ENCODE results near the gene SYT2. TPM values are rescaled to one million over a fixed set of nuclear protein-coding genes. Genes with fewer than 3 reads are reported as not detected.

The SYT2 gene
- total and polyA plus RNA-seq, 2 experiments from 2014 or later = 0.03 to 0.68 TPM

DNA sequence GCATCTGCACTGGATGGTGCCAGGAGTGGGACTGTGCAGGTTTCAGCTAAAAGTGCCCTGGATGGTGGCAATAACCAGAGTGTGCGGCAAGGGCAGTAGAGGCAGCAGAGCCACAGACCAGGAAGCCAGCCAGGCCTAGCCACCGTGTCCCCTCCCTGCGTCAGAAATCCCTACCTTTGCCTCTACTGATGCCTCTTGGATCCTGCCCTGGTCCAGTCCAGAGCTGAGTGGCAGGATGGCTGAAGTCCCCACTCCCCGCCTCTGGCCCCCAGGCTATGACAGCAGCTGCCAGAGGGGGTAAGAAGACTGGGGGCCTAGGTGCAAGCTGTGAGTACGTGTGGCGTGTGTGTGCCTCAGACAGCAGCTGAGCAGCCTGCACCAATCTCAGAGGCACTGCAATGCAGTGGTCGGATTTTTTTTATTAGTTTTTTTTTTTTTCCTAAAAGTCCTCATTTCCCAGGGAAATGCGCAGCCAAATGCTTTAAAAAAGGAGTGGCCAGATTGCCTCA, 51.9 kb downstream of the SYT2 start:
- Histone ChIP-seq H3K27ac (no peak overlapping the region), H3K9me3 (ENCODE audit: low read depth) (no peaks in the 10 kb centered on the region), H3K4me1 (ENCODE audit: low read depth) (no peaks in the 10 kb centered on the region), H3K27me3 (peaks cover 19% of the 10 kb centered on the region), H3K4me3 (no peak overlapping the region), H3K36me3 (no peaks in the 10 kb centered on the region)
- TF ChIP-seq, protein P1, sequence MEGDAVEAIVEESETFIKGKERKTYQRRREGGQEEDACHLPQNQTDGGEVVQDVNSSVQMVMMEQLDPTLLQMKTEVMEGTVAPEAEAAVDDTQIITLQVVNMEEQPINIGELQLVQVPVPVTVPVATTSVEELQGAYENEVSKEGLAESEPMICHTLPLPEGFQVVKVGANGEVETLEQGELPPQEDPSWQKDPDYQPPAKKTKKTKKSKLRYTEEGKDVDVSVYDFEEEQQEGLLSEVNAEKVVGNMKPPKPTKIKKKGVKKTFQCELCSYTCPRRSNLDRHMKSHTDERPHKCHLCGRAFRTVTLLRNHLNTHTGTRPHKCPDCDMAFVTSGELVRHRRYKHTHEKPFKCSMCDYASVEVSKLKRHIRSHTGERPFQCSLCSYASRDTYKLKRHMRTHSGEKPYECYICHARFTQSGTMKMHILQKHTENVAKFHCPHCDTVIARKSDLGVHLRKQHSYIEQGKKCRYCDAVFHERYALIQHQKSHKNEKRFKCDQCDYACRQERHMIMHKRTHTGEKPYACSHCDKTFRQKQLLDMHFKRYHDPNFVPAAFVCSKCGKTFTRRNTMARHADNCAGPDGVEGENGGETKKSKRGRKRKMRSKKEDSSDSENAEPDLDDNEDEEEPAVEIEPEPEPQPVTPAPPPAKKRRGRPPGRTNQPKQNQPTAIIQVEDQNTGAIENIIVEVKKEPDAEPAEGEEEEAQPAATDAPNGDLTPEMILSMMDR (IDR thresholded peaks at IDR 0.05; ENCODE audit: low read depth, low read length) = no peak
- no peak for DNase-seq (ENCODE audit: low read depth in 1 of 2, low spot score in 1 of 2)

DNA sequence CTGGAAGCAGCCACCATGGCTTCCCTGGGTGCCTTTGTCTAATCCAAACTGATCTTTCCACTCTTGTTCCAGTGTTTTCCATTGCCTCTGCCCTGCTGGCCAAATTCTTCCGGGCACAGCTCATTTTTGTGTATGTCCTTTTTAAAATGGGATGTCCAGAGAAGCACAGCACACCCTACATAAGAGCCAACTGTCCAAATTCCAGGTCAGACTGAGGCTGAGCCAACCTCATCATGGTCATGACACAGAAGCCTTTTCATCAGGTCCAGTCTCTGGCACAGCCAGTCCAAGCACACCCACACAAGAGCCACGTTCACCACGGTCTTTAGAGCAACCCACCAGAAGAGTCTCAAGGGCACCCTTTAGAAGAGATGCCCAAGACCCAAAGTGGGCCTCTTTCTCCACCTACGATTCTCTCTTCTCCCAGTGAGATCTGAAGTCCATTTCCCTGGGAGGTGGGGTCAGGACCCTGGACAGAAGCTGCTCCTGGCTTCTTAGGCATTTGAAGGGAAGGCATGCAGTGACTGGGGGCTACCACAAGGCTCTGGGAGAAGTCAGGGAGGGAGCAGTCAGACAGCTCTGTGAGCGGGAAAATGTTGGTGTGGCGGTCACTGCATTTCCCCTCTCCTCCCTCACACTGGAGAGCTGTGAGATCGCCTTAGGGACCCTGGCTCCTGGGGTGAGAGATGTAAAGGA, 53.2 kb downstream of the SYT2 start:
- no peaks in the 10 kb centered on the region for H3K36me3 ChIP-seq
- TF ChIP-seq, protein P1 (IDR thresholded peaks at IDR 0.05; ENCODE audit: low read depth, low read length) = peak; percentile 38
- DNase-seq (ENCODE audit: low read depth in 1 of 2, low spot score in 1 of 2) = peak; percentile 58 to 83

GRCh38 chr1:202656057-202656456, 54.2 kb downstream of the SYT2 start:
- no peak overlapping the region for H3K27ac ChIP-seq
- peaks cover 10% of the 10 kb centered on the region for H3K27me3 ChIP-seq
- no peaks in the 10 kb centered on the region for H3K9me3 ChIP-seq (ENCODE audit: low read depth)
- H3K36me3 ChIP-seq = no peaks in the 10 kb centered on the region
- no peak overlapping the region for H3K4me3 ChIP-seq
- TF ChIP-seq, protein P1 (IDR thresholded peaks at IDR 0.05; ENCODE audit: low read depth, low read length) = peak; percentile 30
- DNase-seq (ENCODE audit: low read depth in 1 of 2, low spot score in 1 of 2) = peak; percentile 34 to 58
- H3K4me1 ChIP-seq (ENCODE audit: low read depth) = no peaks in the 10 kb centered on the region

More for the DNA sequence above, 53.2 kb downstream of the SYT2 start:
- Histone ChIP-seq H3K27ac (no peak overlapping the region), H3K9me3 (ENCODE audit: low read depth) (no peaks in the 10 kb centered on the region), H3K4me3 (no peak overlapping the region), H3K27me3 (peaks cover 9% of the 10 kb centered on the region), H3K4me1 (ENCODE audit: low read depth) (no peaks in the 10 kb centered on the region)

DNA sequence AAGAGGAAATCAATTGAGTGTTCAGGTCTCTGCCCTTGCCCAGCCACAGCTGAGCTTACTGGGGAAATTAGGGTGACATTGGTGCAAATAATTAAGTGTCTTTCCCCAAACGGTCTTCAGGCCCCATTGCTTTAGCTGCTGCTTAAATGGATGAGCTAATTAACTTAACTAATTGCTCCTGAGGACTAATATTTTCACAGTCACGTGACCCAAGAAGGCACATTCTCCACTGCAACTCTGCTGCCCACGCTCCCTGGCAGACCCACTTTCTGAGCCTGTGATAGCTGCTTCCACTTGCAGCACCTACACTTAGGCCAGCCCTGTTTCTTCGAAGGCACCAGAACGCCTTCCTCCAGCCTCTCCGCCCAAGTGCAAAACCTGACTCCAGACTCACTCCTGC, 56.2 kb downstream of the SYT2 start:
- H3K27ac ChIP-seq = no peak overlapping the region
- peaks cover 11% of the 10 kb centered on the region for H3K27me3 ChIP-seq
- no peaks in the 10 kb centered on the region for H3K9me3 ChIP-seq (ENCODE audit: low read depth)
- TF ChIP-seq, protein P1 (IDR thresholded peaks at IDR 0.05; ENCODE audit: low read depth, low read length) = no peak
- no peak overlapping the region for H3K4me3 ChIP-seq
- no peak for DNase-seq (ENCODE audit: low read depth in 1 of 2, low spot score in 1 of 2)
- H3K36me3 ChIP-seq = no peaks in the 10 kb centered on the region
- H3K4me1 ChIP-seq (ENCODE audit: low read depth) = no peaks in the 10 kb centered on the region

DNA sequence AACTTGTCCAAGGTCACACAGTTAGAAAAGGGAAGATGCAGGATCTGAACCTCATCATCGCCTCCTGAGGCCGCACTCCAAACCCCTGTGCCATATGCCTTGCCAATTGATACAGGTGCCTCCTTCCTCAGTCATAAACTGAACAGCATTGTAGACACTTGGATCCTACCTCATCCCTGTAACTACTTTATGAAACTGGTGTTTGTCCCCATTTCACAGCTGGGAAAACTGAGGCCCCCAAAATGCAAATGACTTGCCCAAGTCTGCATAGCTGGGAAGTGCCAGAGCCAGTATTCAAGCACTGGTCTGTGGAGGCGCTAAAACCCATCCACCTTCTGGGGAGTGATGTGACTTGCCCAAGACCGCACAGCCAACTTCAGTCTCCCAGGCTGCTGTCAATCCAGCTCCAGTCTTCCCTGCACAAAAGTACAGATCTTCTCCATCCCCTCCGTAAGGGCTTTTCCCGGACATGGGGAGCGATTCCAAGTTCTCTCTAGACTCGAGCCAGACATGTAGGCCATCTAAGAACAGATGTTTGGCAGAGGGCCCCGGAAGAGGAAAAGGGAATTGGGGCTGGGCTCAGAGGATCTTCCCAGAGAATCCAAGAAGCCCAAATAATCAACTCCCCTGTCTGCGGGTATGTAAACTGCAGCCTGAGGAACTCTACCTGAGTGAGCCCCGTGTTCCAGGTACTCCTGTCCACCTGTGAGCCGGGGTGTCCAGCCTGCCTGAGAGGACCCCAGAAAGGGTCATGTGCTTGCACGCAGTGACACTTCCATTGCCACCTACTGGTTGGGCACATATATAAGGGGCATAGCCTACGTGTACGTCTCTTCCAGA, 60.5 kb downstream of the SYT2 start:
- Histone ChIP-seq H3K4me1 (ENCODE audit: low read depth) (peaks cover 5% of the 10 kb centered on the region), H3K4me3 (no peak overlapping the region), H3K27me3 (peaks cover 32% of the 10 kb centered on the region), H3K27ac (no peak overlapping the region), H3K36me3 (no peaks in the 10 kb centered on the region), H3K9me3 (ENCODE audit: low read depth) (no peaks in the 10 kb centered on the region)
- peak in 1 of 2 donors; percentile 21 for DNase-seq (ENCODE audit: low read depth in 1 of 2, low spot score in 1 of 2)
- TF ChIP-seq, protein P1 (IDR thresholded peaks at IDR 0.05; ENCODE audit: low read depth, low read length) = no peak
